Measurements from ENCODE around the gene SUCLG2.

GRCh38 chr3:67405193-67405592, 249.2 kb downstream of the SUCLG2 start:
- no peak for TF ChIP-seq POLR2A (IDR thresholded peaks at IDR 0.05; ENCODE audit: low read length)
- no peak for TF ChIP-seq GATA1 (IDR thresholded peaks at IDR 0.05; ENCODE audit: low read depth, low read length)

Data from erythroblast (primary cell).